H9 (cell line): Measurements from ENCODE around the gene SLIT1. TPM values are rescaled to one million over a fixed set of nuclear protein-coding genes. Genes with fewer than 3 reads are reported as not detected.

Source experiments
- DNase-seq: peaks from one replicate; pipeline ENCODE4 v3.0.0-alpha.2; 2017
- H2AFZ ChIP-seq: one replicate; pipeline ENCODE4 v1.6.1; 2013; ENCODE audit warnings: mild to moderate bottlenecking, low read length, control low read depth, moderate library complexity
- H2AK5ac ChIP-seq: 2 replicates; pipeline ENCODE4 v1.6.1; 2013; ENCODE audit warnings: low read length, control low read depth, mixed read lengths; ENCODE audit not compliant: insufficient read length
- H2BK120ac ChIP-seq: one replicate; pipeline ENCODE4 v1.6.1; 2013; ENCODE audit warnings: low read depth, mild to moderate bottlenecking, low read length, control low read depth, inconsistent platforms; ENCODE audit not compliant: poor library complexity, severe bottlenecking
- H2BK12ac ChIP-seq: 2 replicates; pipeline ENCODE4 v1.6.1; 2013; ENCODE audit warnings: low read length, control low read depth, mixed read lengths, low read depth; ENCODE audit not compliant: insufficient read length
- H2BK15ac ChIP-seq: 2 replicates; pipeline ENCODE4 v1.6.1; 2013; ENCODE audit warnings: low read depth, low read length, control low read depth
- H2BK20ac ChIP-seq: one replicate; pipeline ENCODE4 v1.6.1; 2013; ENCODE audit warnings: low read depth, mild to moderate bottlenecking, low read length, control low read depth, inconsistent platforms; ENCODE audit not compliant: poor library complexity, severe bottlenecking
- H2BK5ac ChIP-seq: 2 replicates; pipeline ENCODE4 v1.6.1; 2013; ENCODE audit warnings: low read length, control low read depth, mixed read lengths; ENCODE audit not compliant: insufficient read length
- H3K14ac ChIP-seq: 2 replicates; pipeline ENCODE4 v1.6.1; 2013; ENCODE audit warnings: low read length, control low read depth; ENCODE audit not compliant: insufficient read depth
- H3K18ac ChIP-seq: 2 replicates; pipeline ENCODE4 v1.6.1; 2013; ENCODE audit warnings: low read depth, mild to moderate bottlenecking, mixed read lengths, low read length, control low read depth; ENCODE audit not compliant: insufficient read length
- H3K23ac ChIP-seq: 2 replicates; pipeline ENCODE4 v1.6.1; 2013; ENCODE audit warnings: low read length, control low read depth, mixed read lengths, low read depth; ENCODE audit not compliant: insufficient read length
- H3K23me2 ChIP-seq: 2 replicates; pipeline ENCODE4 v1.6.1; 2013; ENCODE audit warnings: low read depth, mild to moderate bottlenecking, mixed read lengths, low read length, control low read depth; ENCODE audit not compliant: insufficient read length, poor library complexity, severe bottlenecking
- H3K27ac ChIP-seq: 2 replicates; pipeline ENCODE4 v1.5.1; 2013; ENCODE audit warnings: low read length, control low read depth, mixed read lengths, low read depth; ENCODE audit not compliant: insufficient read length
- H3K27me3 ChIP-seq: 2 replicates; pipeline ENCODE4 v1.6.1; 2013; ENCODE audit warnings: low read length, control low read depth, inconsistent platforms; ENCODE audit not compliant: insufficient read depth
- H3K4ac ChIP-seq: 2 replicates; pipeline ENCODE4 v1.6.1; 2013; ENCODE audit warnings: low read depth, mild to moderate bottlenecking, control low read depth, inconsistent platforms, low read length, moderate library complexity
- H3K4me1 ChIP-seq: 2 replicates; pipeline ENCODE4 v1.6.1; 2013; ENCODE audit warnings: low read length, control low read depth, inconsistent platforms; ENCODE audit not compliant: insufficient read depth
- H3K4me2 ChIP-seq: 2 replicates; pipeline ENCODE4 v1.6.1; 2013; ENCODE audit warnings: low read length, control low read depth, mixed read lengths; ENCODE audit not compliant: insufficient read length, insufficient read depth
- H3K56ac ChIP-seq: 2 replicates; pipeline ENCODE4 v1.6.1; 2013; ENCODE audit warnings: low read depth, mild to moderate bottlenecking, mixed read lengths, low read length, control low read depth; ENCODE audit not compliant: insufficient read length
- H3K79me1 ChIP-seq: 2 replicates; pipeline ENCODE4 v1.6.1; 2013; ENCODE audit warnings: low read depth, mild to moderate bottlenecking, moderate library complexity, low read length, control low read depth, inconsistent platforms; ENCODE audit not compliant: insufficient read depth, poor library complexity, severe bottlenecking
- H3K79me2 ChIP-seq: 2 replicates; pipeline ENCODE4 v1.6.1; 2013; ENCODE audit warnings: low read length, control low read depth, inconsistent platforms; ENCODE audit not compliant: insufficient read depth
- H3K9ac ChIP-seq: 2 replicates; pipeline ENCODE4 v1.6.1; 2013; ENCODE audit warnings: low read length, control low read depth, mixed read lengths; ENCODE audit not compliant: insufficient read length; ENCODE audit errors: extremely low read depth
- H3K9me3 ChIP-seq: one replicate; pipeline ENCODE4 v1.6.1; 2013; ENCODE audit warnings: low read depth, low read length, inconsistent platforms; ENCODE audit not compliant: control insufficient read depth
- H3T11ph ChIP-seq: one replicate; pipeline ENCODE4 v1.6.1; 2013; ENCODE audit warnings: mild to moderate bottlenecking, low read length, control low read depth, inconsistent platforms
- H4K20me1 ChIP-seq: one replicate; pipeline ENCODE4 v1.6.1; 2013; ENCODE audit not compliant: control insufficient read depth, insufficient read length, insufficient read depth
- H4K5ac ChIP-seq: 2 replicates; pipeline ENCODE4 v1.6.1; 2013; ENCODE audit warnings: low read depth, mild to moderate bottlenecking, mixed read lengths, low read length, control low read depth; ENCODE audit not compliant: insufficient read length
- H4K8ac ChIP-seq: replicated peaks from 2 replicates; pipeline ENCODE4 v1.6.1; 2013; ENCODE audit warnings: low read length, control low read depth, mixed read lengths, low read depth; ENCODE audit not compliant: insufficient read length
- H4K91ac ChIP-seq: 2 replicates; pipeline ENCODE4 v1.6.1; 2013; ENCODE audit warnings: low read depth, mild to moderate bottlenecking, moderate library complexity, mixed read lengths, low read length, control low read depth; ENCODE audit not compliant: insufficient read length
- H3K27ac Mint-ChIP-seq, 3 experiments: 2 replicates in 2 of 3; 3 replicates in 1 of 3; pipeline ENCODE4 v1.8.0; 2020 to 2021; ENCODE audit warnings: mixed read lengths in 3 of 3, mild to moderate bottlenecking in 1 of 3, moderate library complexity in 1 of 3
- H3K27me3 Mint-ChIP-seq: 2 replicates; pipeline ENCODE4 v1.8.0; 2021; ENCODE audit warnings: low read depth, mild to moderate bottlenecking, moderate library complexity, mixed read lengths
- H3K36me3 Mint-ChIP-seq, 3 experiments: 2 replicates in 2 of 3; 3 replicates in 1 of 3; pipeline ENCODE4 v1.8.0; 2020 to 2021; ENCODE audit warnings: low read depth in 3 of 3, mixed read lengths in 3 of 3; ENCODE audit not compliant: insufficient read depth in 1 of 3
- H3K4me1 Mint-ChIP-seq, 2 experiments: 2 replicates each; pipeline ENCODE4 v1.8.0; 2020; ENCODE audit warnings: mixed read lengths in 2 of 2
- H3K4me3 Mint-ChIP-seq, 2 experiments: 2 replicates in 1 of 2; 3 replicates in 1 of 2; pipeline ENCODE4 v1.8.0; 2020 to 2021; ENCODE audit warnings: mild to moderate bottlenecking in 2 of 2, mixed read lengths in 2 of 2, moderate library complexity in 1 of 2
- H3K9me3 Mint-ChIP-seq, 2 experiments: 2 replicates in 1 of 2; 3 replicates in 1 of 2; pipeline ENCODE4 v1.8.0; 2020; ENCODE audit warnings: mild to moderate bottlenecking in 2 of 2, mixed read lengths in 2 of 2, moderate library complexity in 1 of 2
- WGBS: extraction: QIAGEN DNeasy Blood & Tissue Kit; methylation state at CpG from one replicate; pipeline ENCODE4 v1.1.7; 2013; ENCODE audit warnings: missing lambda C conversion rate, low lambda C conversion rate, mixed read lengths; ENCODE audit not compliant: insufficient read length; ENCODE audit errors: extremely low coverage; 5-methylcytosine and 5-hydroxymethylcytosine counted together
- total RNA-seq: library from RNA; stranded (reverse); gene quantifications from 2 replicates; pipeline ENCODE4 v1.2.1, GENCODE V29; 2021
- TF ChIP-seq, protein P1 (sequence below): fragments of 200-600 bp; sonication (generic); conservative IDR thresholded peaks from 3 replicates; pipeline ENCODE4 v1.8.0; 2021; ENCODE audit warnings: antibody characterized with exemption, mild to moderate bottlenecking

Gene SLIT1
- total RNA-seq, 1 experiment from 2014 or later: 0.57 TPM

GRCh38 chr10:97157578-97158095 lies 28.1 kb downstream of the SLIT1 start:
- H3K4ac ChIP-seq: no peak overlapping the region
- Mint-ChIP-seq H3K36me3 (no peaks in the 10 kb centered on the region), H3K4me1 (peaks cover 2 to 5% of the 10 kb centered on the region in 2 experiments), H3K27ac (no peak overlapping the region; a peak in 1 of 7 replicates), H3K4me3 (no peak overlapping the region), H3K27me3 (no peaks in the 10 kb centered on the region), H3K9me3 (no peaks in the 10 kb centered on the region)
- H3K79me2 ChIP-seq: no peaks in the 10 kb centered on the region
- H3K14ac ChIP-seq: no peak overlapping the region
- no peak overlapping the region for H3K9ac ChIP-seq
- no peak overlapping the region for H2BK120ac ChIP-seq
- H3K23me2 ChIP-seq: no peaks in the 10 kb centered on the region
- no peak overlapping the region for H2AK5ac ChIP-seq
- H3K56ac ChIP-seq: no peak overlapping the region
- H3K18ac ChIP-seq: no peak overlapping the region
- no peak overlapping the region for H4K5ac ChIP-seq
- 0 out of 2 replicates have a peak, but pooled peaks cover under 1% of the 10 kb centered on the region for H3K4me1 ChIP-seq
- H3T11ph ChIP-seq: no peak overlapping the region
- H3K27me3 ChIP-seq: no peaks in the 10 kb centered on the region
- no peak overlapping the region for H4K8ac ChIP-seq
- no peak for DNase-seq
- H4K91ac ChIP-seq: no peak overlapping the region
- WGBS: no CpG with 5 or more reads among the region's 6 CpGs
- no peak overlapping the region for H3K27ac ChIP-seq
- no peaks in the 10 kb centered on the region for H3K9me3 ChIP-seq
- no peak overlapping the region for H2BK12ac ChIP-seq
- H2AFZ ChIP-seq: no peak overlapping the region
- H4K20me1 ChIP-seq: no peaks in the 10 kb centered on the region
- no peak overlapping the region for H3K4me2 ChIP-seq
- TF ChIP-seq, protein P1, sequence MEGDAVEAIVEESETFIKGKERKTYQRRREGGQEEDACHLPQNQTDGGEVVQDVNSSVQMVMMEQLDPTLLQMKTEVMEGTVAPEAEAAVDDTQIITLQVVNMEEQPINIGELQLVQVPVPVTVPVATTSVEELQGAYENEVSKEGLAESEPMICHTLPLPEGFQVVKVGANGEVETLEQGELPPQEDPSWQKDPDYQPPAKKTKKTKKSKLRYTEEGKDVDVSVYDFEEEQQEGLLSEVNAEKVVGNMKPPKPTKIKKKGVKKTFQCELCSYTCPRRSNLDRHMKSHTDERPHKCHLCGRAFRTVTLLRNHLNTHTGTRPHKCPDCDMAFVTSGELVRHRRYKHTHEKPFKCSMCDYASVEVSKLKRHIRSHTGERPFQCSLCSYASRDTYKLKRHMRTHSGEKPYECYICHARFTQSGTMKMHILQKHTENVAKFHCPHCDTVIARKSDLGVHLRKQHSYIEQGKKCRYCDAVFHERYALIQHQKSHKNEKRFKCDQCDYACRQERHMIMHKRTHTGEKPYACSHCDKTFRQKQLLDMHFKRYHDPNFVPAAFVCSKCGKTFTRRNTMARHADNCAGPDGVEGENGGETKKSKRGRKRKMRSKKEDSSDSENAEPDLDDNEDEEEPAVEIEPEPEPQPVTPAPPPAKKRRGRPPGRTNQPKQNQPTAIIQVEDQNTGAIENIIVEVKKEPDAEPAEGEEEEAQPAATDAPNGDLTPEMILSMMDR: no peak
- no peak overlapping the region for H2BK20ac ChIP-seq
- H2BK5ac ChIP-seq: no peak overlapping the region
- H2BK15ac ChIP-seq: no peak overlapping the region
- H3K23ac ChIP-seq: no peak overlapping the region
- no peaks in the 10 kb centered on the region for H3K79me1 ChIP-seq
